Naive thymus-derived CD8-positive, alpha-beta T cell (primary cell): ENCODE measurements around the gene TIGD2. TPM values are rescaled to one million over a fixed set of nuclear protein-coding genes. Genes with fewer than 3 reads are reported as not detected.

Experiments
- polyA plus RNA-seq, 3 donors: library from polyadenylated mRNA; unstranded; fragments of 300-500 nt; fragmentation: Illumina TruSeq; gene quantifications; one replicate each; pipeline ENCODE4 v1.2.3, GENCODE V29; 2021
- total RNA-seq, 8 experiments: library from RNA in 2 of 8; stranded (reverse) in 2 of 8; gene quantifications; one replicate each; pipeline ENCODE4 v1.2.3 and lab custom pipeline; 2021 to 2026

Gene TIGD2
- total and polyA plus RNA-seq, 5 experiments from 2014 or later: 3.2 to 8.4 (median 4.2) TPM

Other genes starting within 250 kb of the TIGD2 start
- 1 to 10 TPM; 1.1 to 2.4 TPM for gene FAM13A, start 54.3 kb upstream of the TIGD2 start, total RNA-seq
- 1 to 10 TPM in 1 of 3 donors, under 1 TPM in 2; 0.30 to 3.1 (median 0.81) TPM for gene FAM13A, start 54.3 kb upstream of the TIGD2 start, polyA plus RNA-seq
- gene GPRIN3, start 196.3 kb downstream of the TIGD2 start, total RNA-seq: 1 to 10 TPM; 6.3 to 6.5 TPM
- 1 to 10 TPM; 3.3 to 3.7 (median 3.4) TPM for gene GPRIN3, start 196.3 kb downstream of the TIGD2 start, polyA plus RNA-seq